Lower lobe of right lung (tissue), 2 donors: ENCODE results near the gene UCN3. TPM values are rescaled to one million over a fixed set of nuclear protein-coding genes. Genes with fewer than 3 reads are reported as not detected.

Experiments
- ATAC-seq, 2 donors: fragments of 200-7000 bp; cut with Tn5 transposase; one replicate each; pipeline ENCODE4 v1.9.1; 2020 to 2022; ENCODE audit warnings: mild to moderate bottlenecking in 2 of 2, moderate library complexity in 2 of 2
- DNase-seq: peaks from one replicate; pipeline ENCODE4 v3.0.0-alpha.2; 2020
- H3K27ac ChIP-seq: fragments of 200-600 bp; one replicate; pipeline ENCODE4 v1.8.0; 2022
- H3K27me3 ChIP-seq: fragments of 200-600 bp; one replicate; pipeline ENCODE4 v1.8.0; 2022; ENCODE audit warnings: low read depth
- H3K36me3 ChIP-seq: fragments of 200-600 bp; one replicate; pipeline ENCODE4 v1.8.0; 2022; ENCODE audit warnings: mild to moderate bottlenecking
- H3K4me1 ChIP-seq: fragments of 200-600 bp; one replicate; pipeline ENCODE4 v1.8.0; 2022
- H3K4me3 ChIP-seq: fragments of 200-600 bp; one replicate; pipeline ENCODE4 v1.8.0; 2022; ENCODE audit warnings: mild to moderate bottlenecking
- H3K9me3 ChIP-seq: fragments of 200-600 bp; one replicate; pipeline ENCODE4 v1.8.0; 2022
- CTCF ChIP-seq: fragments of 200-600 bp; IDR thresholded peaks from one replicate; pipeline ENCODE4 v1.8.0; 2022; ENCODE audit warnings: antibody characterized with exemption, mild to moderate bottlenecking
- intact Hi-C: fragments of 100-400 bp; cut with DNase I; formaldehyde crosslinking; loops from one replicate; pipeline ENCODE4 v1.11.0; 2022
- total RNA-seq: library from RNA; stranded (reverse); fragmentation: NEBNext Ultra II Directional; extraction: Animal tissue kit (Norgen Biotek cat#: 25700); gene quantifications from one replicate; pipeline ENCODE4 v1.2.1, GENCODE V29; 2021
- donor health status: DM: no; HTN: yes; CAD: no; lungs with severe emphysema.

Gene UCN3
- total RNA-seq, 1 donor from 2014 or later: 0.53 TPM

GRCh38 chr10:5396556-5397300 is 32.0 kb downstream of the UCN3 start:
- TF ChIP-seq CTCF: no peak
- DNase-seq (no peak), ATAC-seq (no peak)
- no peaks in the 10 kb centered on the region for H3K27me3 ChIP-seq
- no peak overlapping the region for H3K4me3 ChIP-seq
- H3K36me3 ChIP-seq: no peaks in the 10 kb centered on the region
- intact Hi-C loops: no loop called here
- H3K27ac ChIP-seq: no peak overlapping the region
- H3K9me3 ChIP-seq: peaks cover 1% of the 10 kb centered on the region
- H3K4me1 ChIP-seq: no peaks in the 10 kb centered on the region

- Histone ChIP-seq H3K27ac (no peak overlapping the region), H3K27me3 (no peaks in the 10 kb centered on the region), H3K4me3 (no peak overlapping the region), H3K9me3 (no peaks in the 10 kb centered on the region), H3K4me1 (no peaks in the 10 kb centered on the region), H3K36me3 (no peaks in the 10 kb centered on the region)
- no peak for ATAC-seq
- TF ChIP-seq CTCF: no peak
- no peak for DNase-seq
- intact Hi-C loops: no loop called here
Observed at GRCh38 chr10:5399332-5399731, 34.6 kb downstream of the UCN3 start.

GRCh38 chr10:5400468-5401240 is 35.9 kb downstream of the UCN3 start:
- H3K9me3 ChIP-seq: no peaks in the 10 kb centered on the region
- no peaks in the 10 kb centered on the region for H3K4me1 ChIP-seq
- TF ChIP-seq CTCF: no peak
- intact Hi-C loops: no loop called here
- no peaks in the 10 kb centered on the region for H3K36me3 ChIP-seq
- ATAC-seq: no peak
- DNase-seq: no peak
- no peak overlapping the region for H3K27ac ChIP-seq
- H3K4me3 ChIP-seq: no peak overlapping the region
- no peaks in the 10 kb centered on the region for H3K27me3 ChIP-seq

- Histone ChIP-seq H3K36me3 (no peaks in the 10 kb centered on the region), H3K27me3 (no peaks in the 10 kb centered on the region), H3K27ac (no peak overlapping the region), H3K4me3 (no peak overlapping the region), H3K9me3 (no peaks in the 10 kb centered on the region), H3K4me1 (no peaks in the 10 kb centered on the region)
- no peak for ATAC-seq
- TF ChIP-seq CTCF: no peak
- DNase-seq: no peak
- intact Hi-C loops: no loop called here
Observed at GRCh38 chr10:5402798-5403197, 38.0 kb downstream of the UCN3 start.

GRCh38 chr10:5404208-5405041 is 39.7 kb downstream of the UCN3 start, which contains the start of gene TUBAL3:
Gene TUBAL3, minus strand, starts transcription at chr10:5404828. Its CDS starts 36 bp downstream, at chr10:5404792.
- no peaks in the 10 kb centered on the region for H3K4me1 ChIP-seq
- DNase-seq: no peak
- H3K27ac ChIP-seq: no peak within 1 kb of the TSS
- ATAC-seq: no peak
- intact Hi-C loops: no loop called here
- no peaks in the 10 kb centered on the region for H3K9me3 ChIP-seq
- H3K36me3 ChIP-seq: no peaks in the 10 kb centered on the region
- H3K27me3 ChIP-seq: no peaks in the 10 kb centered on the region
- no peak for TF ChIP-seq CTCF
- H3K4me3 ChIP-seq: no peak within 1 kb of the TSS
